C4-2B (cell line): ENCODE measurements around the gene SLC4A11.

ENCODE experiments used
- ZFX ChIP-seq: fragments of 450-650 bp; IDR thresholded peaks from 2 replicates; pipeline ENCODE4 v1.6.1; 2017
- TF ChIP-seq, protein P1 (sequence below): fragments of 450-650 bp; conservative IDR thresholded peaks from 2 replicates; pipeline ENCODE4 v1.5.1; 2017; ENCODE audit warnings: mild to moderate bottlenecking

DNA sequence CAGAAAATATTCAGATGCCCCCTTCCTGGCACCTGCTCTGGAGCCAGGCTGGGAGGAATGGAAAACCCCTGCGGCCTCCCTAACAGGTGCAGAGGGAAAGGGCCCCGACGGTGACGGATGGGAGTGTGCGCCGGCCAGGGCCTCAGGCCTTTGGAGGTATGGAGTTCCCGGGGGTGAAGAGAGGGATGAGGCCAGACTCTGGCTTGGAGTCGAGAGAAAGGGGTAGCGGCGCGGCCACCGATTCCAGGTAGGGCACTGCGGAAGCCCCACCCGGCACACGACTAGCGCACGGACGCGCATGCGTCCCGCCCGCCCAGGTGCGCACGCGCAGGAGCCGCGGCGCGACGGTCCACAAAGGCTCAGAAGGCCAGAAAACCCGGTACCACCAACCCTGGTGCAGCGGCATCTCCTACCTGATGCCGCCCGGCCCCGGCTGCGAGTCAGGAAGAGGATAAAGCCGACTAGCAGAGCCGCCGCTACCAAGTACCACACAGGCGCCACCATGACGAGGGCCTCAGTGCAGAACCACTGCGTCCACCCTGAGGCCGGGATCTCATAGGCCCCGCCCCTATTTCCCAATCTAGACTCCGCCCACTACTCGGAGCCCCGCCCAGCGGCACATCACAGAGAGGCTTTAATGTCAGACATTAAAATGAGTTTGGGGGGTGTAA lies 34.7 kb downstream of the SLC4A11 start, which contains the start of gene DDRGK1:
- TF ChIP-seq, protein P1, sequence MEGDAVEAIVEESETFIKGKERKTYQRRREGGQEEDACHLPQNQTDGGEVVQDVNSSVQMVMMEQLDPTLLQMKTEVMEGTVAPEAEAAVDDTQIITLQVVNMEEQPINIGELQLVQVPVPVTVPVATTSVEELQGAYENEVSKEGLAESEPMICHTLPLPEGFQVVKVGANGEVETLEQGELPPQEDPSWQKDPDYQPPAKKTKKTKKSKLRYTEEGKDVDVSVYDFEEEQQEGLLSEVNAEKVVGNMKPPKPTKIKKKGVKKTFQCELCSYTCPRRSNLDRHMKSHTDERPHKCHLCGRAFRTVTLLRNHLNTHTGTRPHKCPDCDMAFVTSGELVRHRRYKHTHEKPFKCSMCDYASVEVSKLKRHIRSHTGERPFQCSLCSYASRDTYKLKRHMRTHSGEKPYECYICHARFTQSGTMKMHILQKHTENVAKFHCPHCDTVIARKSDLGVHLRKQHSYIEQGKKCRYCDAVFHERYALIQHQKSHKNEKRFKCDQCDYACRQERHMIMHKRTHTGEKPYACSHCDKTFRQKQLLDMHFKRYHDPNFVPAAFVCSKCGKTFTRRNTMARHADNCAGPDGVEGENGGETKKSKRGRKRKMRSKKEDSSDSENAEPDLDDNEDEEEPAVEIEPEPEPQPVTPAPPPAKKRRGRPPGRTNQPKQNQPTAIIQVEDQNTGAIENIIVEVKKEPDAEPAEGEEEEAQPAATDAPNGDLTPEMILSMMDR = no peak
- TF ChIP-seq ZFX = peak; percentile 68
